Measurements from ENCODE around the gene KLHL26.

The KLHL26 gene

DNA sequence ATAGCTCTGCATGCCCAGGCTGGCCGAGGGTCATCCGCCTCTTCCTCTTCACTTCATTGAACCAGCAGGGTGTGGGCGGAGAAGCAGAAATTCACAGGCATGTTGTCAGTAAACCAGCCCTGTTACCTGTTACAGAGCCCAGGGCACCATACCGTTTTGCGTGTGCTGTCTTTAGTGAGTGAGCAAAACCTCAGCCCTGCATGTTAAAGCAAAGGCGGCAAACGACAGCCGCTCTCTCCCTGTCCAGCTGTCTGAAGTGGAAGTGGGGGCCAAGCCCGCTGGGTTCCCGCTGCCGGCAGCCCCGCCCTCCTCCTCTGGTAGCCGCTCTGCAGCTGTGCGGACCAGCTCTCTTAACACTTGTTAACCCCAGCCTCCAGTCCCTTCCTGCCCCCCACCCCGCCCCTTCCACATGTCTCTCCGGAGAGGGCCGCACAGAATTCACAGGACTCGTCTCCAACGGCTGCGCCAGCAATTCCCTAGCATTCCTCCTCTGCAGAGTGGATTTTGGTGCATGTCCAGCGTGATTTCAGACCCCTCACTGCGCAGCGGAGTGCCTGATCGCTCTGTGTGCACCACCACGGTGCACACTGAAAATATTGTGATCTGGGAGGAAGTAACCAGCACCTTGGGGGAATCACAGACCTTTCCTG is 12.7 kb downstream of the KLHL26 start:
- no peak for DNase-seq (ENCODE audit: low read depth)

DNA sequence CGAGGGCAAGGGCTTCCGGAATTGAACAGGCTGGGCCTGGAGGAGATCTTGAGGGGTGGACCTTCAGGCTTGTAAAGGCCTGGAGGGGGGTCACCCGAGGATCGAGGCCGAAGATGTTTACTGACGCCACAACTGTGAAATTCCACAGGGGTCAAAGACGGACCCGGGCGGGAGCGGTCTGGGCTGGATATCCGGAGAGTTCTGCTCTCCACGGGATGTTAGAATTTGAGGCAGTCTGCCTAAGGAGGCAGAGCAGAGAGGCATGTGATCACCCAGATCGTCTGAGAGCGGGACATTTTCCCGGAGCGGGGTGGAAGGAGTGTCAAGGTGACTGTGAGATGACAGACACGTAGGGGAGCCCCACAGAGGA is 13.2 kb downstream of the KLHL26 start:
- no peak for DNase-seq (ENCODE audit: low read depth)

DNA sequence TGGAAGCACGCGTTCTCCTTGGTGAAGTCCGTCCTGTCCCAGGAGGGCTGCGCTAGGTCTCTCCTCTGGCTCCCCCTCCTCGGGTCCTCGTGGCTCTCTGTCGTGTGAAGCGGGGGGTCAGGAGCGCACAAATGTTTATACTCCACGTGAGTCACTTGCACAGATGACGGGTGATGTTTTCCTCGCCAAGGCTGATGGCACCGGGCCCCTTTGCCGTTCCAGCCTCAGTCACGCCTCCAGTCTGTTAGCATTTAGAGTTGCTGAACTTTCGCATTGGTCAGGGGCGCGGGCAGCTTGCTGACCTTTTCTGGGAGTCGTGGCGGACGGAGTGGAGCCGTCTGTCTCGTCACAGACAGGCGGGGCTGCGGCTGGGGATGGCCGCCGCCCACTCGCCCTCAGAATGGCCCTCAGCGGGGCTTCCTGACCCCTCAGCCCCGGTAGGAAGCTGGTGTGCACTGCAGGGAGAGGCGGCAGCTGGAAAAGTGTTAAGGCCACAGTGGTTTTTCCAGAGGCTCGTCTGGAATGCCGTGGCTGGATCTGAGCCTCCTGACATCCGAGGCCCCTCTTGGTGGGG is 13.7 kb downstream of the KLHL26 start:
- no peak for DNase-seq (ENCODE audit: low read depth)

DNA sequence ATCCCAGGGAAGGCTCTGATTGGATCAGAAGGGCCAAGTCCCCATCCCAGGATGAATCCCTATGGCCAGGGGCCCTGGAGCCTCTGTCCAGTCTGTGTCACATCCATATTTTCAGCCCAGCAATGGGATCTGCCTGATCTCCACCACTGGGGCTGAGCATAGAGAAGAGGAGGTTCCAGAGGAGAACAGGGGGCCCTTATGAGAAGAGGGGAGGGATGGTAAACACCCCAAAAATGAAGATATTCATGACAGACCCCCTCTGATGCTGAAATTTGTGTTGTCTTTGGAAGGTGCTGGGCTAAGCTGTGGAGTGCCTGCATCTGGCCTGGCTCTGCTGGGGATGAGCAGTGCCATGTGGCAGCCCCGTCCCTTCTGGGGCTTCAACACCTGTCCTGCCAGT is 14.5 kb downstream of the KLHL26 start:
- no peak for DNase-seq (ENCODE audit: low read depth)

DNA sequence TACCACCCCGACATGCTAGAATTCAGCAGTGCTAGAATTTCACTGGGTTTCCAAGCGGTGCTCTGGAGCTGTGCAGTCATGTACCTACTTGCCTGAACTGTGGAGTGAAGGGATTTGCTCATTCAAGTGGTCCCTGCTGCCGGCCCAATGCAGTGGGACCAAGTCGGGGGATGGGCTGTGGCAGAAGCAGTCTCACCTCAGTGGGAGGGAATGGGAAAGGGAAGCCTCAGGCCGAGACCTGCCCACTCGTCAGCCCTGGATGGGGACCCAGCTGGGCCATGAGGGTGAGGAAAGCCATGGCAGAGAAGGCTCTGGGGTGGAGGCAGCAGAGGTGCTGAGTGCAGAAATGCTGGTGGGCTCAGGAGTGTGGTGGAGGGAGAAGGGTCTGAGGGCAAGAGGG is 14.9 kb downstream of the KLHL26 start:
- no peak for DNase-seq (ENCODE audit: low read depth)

DNA sequence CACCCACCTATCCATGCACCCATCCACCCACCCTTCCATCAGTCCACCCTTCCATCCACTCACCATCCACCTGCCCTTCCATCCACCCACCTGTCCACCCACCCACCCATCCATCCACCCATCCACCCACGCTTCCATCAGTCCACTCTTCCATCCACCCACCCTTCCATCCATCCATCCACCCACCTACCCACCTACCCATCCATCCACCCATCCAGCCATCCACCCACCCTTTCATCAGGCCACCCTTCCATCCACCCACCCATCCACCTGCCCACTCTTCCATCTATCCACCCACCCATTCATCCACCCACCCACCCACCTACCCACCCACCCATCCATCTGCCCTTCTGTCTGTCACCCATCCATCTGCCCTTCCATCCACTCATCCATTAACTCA is 17.0 kb downstream of the KLHL26 start:
- no peak for DNase-seq (ENCODE audit: low read depth)

DNA sequence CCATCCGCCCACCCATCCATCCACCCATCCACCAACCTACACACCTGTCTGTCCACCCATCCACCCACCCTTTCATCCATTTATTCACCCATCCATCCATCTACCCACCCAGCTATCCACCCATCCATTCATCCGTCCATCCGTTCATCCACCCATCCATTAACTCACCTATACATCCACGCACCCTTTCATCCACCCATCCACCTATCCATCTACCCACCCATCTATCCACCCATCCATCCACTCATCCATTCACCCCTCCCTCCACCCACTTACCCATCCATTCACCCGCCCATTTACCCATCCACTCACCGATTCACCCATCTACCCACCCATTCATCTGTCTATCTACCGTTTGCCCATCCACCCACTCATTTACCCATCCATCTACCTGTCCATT is 17.6 kb downstream of the KLHL26 start:
- DNase-seq (ENCODE audit: low read depth) = no peak

DNA sequence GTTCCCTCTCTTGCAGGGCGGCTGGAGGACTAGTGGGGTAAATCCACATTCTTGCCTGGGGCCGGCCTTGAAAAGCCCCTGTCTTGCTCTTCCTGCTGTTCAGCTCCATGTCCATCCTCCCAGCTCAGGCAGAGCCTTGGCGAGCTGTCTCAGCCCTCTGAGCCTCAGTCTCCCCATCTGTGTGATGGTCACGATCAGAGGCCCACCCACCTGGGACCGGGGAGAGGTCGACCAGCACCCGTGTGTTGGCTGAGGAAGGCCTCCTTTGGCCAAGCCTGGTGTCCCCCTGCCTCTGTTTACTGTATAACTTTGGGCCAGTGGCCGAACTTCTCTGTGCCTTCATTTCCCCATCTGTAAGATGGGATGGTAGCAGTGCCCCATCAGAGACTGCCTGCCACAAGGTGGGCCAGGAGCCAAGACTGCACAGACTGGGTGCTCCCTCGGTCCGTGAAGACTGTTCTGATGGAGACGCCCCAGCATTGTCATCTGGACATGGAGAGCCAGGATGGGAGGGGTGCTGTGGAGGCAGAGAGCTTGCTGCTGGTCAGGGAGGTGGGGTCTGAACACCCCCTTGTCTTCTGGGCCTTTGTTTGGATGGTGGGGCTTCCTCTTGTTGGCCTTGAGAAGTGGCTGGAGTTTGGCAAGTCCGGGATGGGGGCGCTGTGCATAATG is 18.5 kb downstream of the KLHL26 start:
- DNase-seq (ENCODE audit: low read depth) = no peak

DNA sequence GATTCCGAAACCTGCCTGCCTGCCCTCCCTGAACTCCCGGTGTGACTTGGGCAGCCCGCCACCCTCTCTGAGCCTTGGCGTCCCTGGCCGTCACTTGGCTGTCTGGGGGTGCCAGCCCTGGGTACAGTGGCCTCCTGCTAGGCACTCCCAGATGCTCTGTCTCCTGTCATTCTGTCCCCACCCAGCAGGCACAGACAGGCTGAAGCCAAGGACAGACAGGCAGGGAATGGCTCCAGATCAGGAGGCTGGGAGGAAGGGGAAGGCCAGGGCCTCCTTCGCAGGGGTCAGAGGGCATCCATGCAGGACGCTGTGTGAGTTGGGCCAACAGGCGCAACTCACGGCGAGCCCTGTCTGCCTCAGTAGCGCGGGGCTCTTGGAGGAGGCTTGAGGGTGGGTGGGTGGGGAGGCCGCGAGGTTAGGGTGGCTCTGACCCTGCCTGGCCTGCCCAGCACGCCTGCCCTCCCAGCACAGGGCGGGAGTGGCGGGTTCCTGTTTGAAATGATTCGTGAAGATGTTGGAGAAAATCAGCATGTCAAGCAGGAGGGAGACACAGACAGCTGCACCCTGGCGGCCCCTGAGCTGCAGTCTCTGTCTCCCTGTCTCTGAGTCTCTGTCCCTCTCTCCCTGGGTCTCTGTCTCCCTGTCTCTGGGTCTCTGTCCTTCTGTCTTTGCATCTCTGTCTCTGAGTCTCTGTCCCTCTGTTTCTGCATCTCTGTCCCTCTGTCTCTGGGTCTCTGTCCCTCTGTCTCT is 19.7 kb downstream of the KLHL26 start:
- no peak for DNase-seq (ENCODE audit: low read depth)

DNA sequence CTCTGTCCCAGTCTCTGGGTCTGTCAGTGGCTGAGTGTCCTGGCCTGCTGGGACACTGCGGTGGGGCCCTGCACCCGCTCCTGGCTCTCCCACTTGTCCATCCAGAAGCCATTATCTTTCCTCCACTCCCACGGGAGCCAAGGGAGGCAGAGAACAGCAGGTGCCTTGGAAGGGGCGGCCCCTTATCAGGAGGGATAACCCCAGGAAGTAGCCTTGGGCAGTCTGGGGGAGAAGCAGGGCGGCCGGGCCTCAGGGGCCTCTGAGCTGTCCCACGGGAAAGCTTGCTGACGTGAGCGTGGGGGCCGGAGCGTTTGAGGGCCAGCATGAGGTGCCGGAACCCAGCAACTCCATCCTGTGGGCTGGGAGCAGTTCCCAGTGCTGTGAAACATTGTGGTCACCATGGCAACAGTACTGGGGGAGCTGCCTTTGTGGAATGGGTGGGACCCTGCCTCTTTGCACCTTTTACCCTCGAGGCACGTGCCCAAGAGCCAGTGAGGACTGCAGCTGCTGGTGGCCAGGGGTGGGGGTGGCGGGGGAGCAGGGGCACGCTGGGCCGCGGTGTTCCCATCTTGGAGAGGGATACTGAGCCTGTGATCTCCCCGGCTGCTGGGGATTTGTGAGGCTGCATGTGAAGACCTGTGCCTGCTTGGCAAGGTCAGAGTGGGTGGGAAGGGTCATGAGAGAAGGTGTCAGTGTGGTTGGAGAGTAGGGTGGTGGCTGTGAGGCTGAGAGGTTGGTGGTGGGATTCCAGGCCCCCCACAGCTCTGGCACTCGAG is 20.9 kb downstream of the KLHL26 start:
- no peak for DNase-seq (ENCODE audit: low read depth)

DNA sequence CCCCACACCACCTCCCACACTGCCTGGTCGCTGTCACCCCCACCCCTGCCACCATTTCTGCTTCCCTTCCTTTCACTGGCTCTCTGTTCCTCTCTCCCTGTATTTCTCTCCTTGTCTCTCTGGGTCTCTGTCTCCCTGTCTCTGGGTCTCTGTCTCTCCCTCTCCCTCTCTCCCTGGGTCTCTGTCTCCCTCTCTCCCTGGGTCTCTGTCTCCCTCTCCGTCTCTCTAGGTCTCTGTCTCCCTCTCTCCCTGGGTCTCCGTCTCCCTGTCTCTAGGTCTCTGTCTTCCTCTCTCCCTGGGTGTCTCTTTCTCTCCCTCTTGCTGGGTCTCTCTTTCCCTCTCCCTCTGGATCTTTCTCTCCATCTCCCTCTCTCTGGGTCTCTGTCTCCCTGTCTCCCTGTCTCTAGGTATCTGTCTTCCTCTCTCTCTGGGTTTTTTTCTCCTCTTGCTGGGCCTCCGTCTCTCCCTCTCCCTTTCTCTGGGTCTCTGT is 21.6 kb downstream of the KLHL26 start:
- no peak for DNase-seq (ENCODE audit: low read depth)

DNA sequence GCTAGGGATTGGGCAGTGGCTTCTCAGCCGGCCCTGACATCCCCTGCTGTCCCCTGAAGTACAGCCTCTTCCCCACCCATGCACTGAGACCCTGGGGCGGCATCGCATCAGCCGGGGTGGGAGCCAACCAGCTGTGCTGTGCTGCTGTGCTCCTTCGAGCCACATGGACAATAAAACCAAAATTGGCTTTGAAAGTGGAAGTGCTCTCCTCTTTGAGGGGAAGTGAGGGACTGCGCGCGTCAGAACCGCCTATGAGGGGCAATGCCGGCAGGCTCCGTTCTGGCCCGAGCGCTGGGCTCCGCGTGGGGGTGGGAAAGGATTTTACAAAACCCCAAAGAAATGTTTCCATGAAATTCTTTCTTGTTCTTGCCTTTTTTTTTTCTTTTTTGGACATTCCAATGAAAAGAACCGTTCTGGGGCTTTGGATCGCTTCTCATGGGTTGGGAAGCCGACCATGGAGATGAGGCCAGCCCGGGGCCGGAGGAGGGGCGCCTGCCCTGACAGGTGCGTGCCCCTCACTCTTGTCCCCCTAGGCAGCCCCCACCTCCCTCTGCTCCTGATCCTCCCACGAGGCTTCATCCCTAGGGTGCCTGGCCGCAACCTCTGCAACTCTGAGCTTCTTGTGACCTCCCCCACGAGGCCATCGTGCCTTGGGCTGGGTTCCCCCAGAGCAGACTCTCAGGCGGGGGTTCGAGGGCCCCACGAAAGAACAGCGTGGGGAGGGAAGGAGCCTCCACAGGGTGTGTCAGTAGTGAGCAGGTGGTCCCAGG is 22.6 kb downstream of the KLHL26 start:
- DNase-seq (ENCODE audit: low read depth) = no peak

DNA sequence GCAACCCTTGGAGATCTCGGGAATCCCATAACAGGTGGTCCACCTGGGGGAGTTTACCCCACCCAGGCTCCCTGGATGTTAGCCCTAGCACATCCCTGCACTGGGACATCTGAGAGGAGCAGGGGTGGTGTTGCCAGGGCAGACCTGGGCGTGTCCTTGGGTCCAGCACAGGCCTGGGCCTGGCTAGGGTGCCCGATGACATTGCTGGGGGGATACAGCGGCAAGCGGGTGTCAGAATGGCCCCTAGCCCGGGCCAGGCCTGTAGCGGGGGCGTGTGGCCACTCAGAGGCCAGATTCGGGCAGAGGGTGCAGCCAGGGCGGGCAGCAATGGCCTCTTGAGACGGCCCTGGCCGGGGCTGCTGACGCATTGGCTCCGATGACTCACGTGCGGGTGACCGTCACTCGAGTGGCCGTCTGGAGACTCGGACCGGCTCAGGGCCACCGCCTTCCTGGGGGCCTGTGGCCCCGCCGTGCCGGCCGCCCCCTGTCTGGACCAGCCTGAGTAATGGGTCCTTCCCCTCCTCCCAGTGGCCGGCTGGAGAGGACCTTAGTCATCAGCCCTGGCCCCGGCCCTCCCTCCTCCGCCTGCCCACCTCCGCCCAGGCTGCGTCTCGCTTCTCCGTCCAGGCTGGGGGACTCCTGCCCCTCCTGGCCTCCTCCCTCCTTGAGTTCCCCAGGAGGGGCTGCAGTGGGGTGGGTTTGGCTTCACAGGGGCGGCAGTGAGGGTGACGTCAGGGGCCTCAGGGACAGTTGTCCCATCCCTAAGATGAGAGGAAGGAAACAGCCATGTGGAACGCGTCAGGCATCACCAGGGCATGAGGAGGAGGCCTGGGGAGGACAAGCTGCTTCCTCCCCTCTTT is 23.5 kb downstream of the KLHL26 start:
- no peak for DNase-seq (ENCODE audit: low read depth)

DNA sequence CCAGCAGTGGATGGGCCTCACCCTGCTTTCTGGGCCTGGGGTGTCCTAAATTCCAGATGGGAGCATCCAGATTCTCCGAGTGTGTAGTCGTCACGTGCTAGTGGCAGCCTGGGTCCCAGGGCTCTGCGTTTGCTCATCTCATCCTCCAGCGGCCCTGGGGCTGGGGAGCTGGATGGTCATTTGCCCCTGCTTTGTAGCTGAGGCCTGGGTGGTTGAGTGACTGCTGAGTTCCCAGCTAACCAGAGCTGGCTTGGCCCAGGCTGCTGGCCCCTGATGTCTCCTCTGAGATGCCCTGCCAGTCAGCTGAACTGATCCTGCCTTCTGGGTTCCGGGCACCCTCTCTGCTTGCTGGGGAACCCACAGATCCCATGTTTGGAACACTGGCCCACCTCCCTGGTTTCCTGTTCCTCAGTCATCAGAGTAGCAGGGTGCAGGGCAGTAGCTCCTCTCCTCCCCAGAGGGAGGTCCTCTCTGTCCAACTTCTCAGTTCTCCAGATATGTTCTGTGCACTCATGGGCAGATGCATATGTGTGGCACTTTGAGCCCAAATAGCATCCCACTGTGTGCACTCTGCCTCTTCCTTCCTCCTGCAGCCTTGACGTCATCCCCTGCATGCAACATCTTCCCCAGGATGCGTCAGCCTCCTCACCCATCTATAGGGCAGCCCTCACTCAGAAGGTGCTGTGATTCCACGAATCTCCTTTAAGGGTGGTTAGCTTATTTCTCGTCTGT is 24.3 kb downstream of the KLHL26 start:
- no peak for DNase-seq (ENCODE audit: low read depth)

DNA sequence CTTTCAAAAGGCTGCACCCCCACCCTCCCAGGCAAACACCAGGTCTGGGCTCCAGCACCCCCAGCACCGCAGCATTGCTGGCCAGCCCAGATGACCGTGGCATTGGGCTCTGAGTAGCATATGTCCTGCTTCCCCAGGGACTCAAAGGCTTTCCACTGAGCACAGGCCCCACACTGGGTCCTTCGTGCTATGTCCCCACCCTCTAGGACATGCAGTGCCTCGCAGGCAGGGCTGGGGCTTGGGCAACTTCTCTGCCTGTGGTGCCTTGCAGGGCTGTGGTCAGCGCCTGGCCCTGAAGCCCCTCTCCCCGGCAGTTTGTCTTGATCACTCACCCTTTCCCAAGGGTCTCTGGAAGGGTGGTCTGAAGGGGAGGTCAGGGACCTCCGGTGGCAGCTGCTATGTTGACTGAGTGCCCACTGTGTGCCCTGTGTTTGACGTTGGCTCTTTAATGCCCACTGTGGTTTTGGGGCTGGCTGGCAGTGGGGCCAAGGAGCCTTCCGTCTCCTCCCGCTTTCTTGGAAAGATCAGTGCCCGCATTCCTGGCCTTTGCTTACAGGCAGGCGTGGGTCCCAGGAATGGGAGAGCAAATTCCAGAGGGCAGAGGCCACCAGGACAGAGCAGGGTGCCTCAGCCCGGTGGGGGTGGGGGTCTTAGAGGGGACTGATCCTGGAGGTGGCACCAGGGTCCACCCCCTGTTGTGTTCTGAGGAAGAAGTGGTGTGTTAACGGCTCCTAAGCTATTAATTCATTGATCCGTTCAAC is 26.3 kb downstream of the KLHL26 start:
- no peak for DNase-seq (ENCODE audit: low read depth)

DNA sequence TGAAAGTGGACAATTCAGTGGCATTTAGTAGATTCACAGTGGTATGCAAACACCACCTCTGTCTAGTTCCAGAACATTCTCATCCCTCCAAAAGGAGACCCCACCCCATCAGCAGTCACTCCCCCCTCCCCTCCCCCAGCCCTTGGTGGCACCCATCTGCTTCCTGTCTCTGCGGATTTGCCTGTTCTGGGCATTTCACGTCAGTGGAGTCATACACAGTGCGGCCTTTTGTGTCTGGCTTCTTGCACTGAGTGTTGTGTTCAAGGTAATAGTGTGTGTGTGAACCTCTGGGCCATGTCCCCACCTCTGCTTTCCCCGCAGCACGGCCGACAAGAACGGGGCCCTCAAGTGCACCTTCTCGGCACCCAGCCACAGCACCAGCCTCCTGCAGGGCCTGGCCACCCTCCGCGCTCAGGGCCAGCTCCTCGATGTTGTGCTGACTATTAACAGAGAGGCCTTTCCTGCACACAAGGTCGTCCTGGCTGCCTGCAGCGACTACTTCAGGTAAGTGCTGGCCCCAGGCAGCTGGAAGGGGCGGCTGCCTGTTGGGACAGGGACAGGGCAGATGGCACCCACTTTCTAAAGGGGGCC is 27.2 kb downstream of the KLHL26 start:
- no peak for DNase-seq (ENCODE audit: low read depth)

DNA sequence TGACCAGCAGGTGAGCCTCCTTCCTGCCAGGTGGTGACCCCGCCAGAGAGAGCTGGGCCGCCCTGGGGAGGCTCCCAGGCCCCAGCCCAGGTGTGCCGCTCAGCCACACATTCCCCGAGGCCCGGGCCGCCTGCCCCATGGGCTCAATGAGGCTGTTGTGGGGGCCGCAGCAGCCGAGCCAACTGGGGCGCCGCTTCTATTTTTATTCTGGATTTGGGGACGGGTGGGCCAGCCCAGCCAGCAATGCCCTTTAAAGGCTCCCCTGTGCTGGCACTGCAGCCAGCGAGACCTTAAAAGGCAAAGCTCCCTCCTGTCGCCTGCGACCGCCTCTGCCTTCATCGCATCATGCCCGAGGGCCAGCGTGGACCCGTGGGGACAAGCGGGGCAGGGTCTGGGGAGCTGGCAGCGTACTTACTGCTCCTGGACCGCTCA is 29.0 kb downstream of the KLHL26 start:
- DNase-seq (ENCODE audit: low read depth) = no peak

DNA sequence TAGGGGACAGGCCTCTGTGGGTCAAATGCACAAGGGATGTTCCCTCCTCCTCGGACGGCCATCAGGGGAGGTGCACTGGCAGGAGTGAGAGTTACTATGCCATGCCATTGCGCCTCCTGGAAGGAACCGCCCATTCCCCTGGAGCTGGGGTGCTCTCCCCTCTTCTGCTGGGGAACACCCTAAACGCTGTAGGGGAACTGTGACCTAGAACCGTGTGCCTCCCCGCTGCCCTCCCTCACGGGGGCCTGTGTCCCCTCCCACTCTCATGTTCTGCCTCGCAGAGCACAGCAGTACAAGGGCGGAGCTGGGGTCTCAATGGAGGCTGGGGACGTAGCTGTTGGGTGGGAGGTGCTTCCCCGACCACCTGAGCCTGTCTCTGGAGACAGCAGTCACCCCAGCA is 29.5 kb downstream of the KLHL26 start:
- no peak for DNase-seq (ENCODE audit: low read depth)

DNA sequence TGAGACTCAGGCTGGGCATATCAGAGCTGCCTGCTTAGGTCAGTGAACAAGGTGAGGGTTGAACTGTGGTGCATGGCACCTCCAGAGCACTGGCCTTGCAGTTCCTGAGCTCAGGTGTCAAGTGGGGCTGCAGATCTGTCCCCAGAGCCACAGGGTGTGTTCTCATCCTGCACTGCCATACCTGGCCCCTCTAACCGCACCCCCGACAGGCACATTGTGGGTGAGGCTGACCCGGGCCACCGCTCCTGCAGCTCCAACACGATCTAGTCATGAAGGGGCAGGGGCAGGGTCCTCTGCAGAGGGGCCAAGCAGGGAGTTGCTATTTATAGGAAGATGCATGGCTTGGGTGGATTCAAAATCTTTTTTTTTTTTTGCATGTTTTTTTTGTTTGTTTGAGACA is 30.0 kb downstream of the KLHL26 start:
- DNase-seq (ENCODE audit: low read depth) = no peak

All from stimulated activated CD8-positive, alpha-beta memory T cell treated with anti-CD3 and anti-CD28 coated beads, Interleukin-4, amount 100 ng/mL, for 24 hours (primary cell).